Islet of Langerhans (tissue), 1 donor: ENCODE measurements around the gene MXD1.

Source experiments
- FAIRE-seq: peaks from one replicate; lab custom pipeline; 2011; peaks lifted over from hg19 to GRCh38; lab: Jason Lieb, UNC

The MXD1 gene

GRCh38 chr2:69979902-69980807, 65.2 kb downstream of the MXD1 start:
- FAIRE-seq, result no peak

- FAIRE-seq, result no peak
Observed at GRCh38 chr2:69983392-69983966, 68.6 kb downstream of the MXD1 start.

- FAIRE-seq, result no peak
Observed at GRCh38 chr2:69985216-69985615, 70.3 kb downstream of the MXD1 start.

- no peak for FAIRE-seq
Observed at GRCh38 chr2:69985688-69986087, 70.8 kb downstream of the MXD1 start.

- FAIRE-seq, result no peak
Observed at GRCh38 chr2:69986691-69987090, 71.8 kb downstream of the MXD1 start.

GRCh38 chr2:69988086-69988635, 73.3 kb downstream of the MXD1 start:
- FAIRE-seq, result no peak

- no peak for FAIRE-seq
Observed at GRCh38 chr2:69989009-69989408, 74.1 kb downstream of the MXD1 start.

- FAIRE-seq, result no peak
Observed at GRCh38 chr2:69989441-69990105, 74.7 kb downstream of the MXD1 start.
